HG03571 (cell line): ENCODE measurements around the gene NPAS4.
"Not testable (repeated sequence)": the region's sequence is repeated elsewhere in the genome, so short reads cannot be mapped to it uniquely, and the experiment has no call there.

Experiments
- ATAC-seq: cut with Tn5 transposase; IDR thresholded peaks from one replicate; pipeline ENCODE4 v1.9.1; 2021; ENCODE audit not compliant: unreplicated experiment

The NPAS4 gene

GRCh38 chr11:66420671-66421476 is at the start of gene NPAS4:
NPAS4 (plus strand) TSS chr11:66421035; CDS start chr11:66421180, 145 bp downstream.
- no peak for ATAC-seq

- ATAC-seq, result peak; percentile 55
Measured at GRCh38 chr11:66371627-66372415, 49.0 kb upstream of the NPAS4 start, which contains the start of gene SLC29A2. SLC29A2 (minus strand) TSS chr11:66371760; CDS start chr11:66371591, 169 bp downstream.

GRCh38 chr11:66373265-66373664 is 47.6 kb upstream of the NPAS4 start:
- ATAC-seq, result no peak

GRCh38 chr11:66373690-66374287 is 47.0 kb upstream of the NPAS4 start:
- ATAC-seq, result not testable (repeated sequence)

GRCh38 chr11:66380264-66380663 is 40.6 kb upstream of the NPAS4 start:
- not testable (repeated sequence) for ATAC-seq

GRCh38 chr11:66384316-66384715 is 36.5 kb upstream of the NPAS4 start:
- ATAC-seq, result not testable (repeated sequence)

GRCh38 chr11:66386171-66387069 is 34.4 kb upstream of the NPAS4 start:
- ATAC-seq, result no peak

- ATAC-seq, result no peak
Measured at GRCh38 chr11:66388780-66389386, 32.0 kb upstream of the NPAS4 start.

- no peak for ATAC-seq
Measured at GRCh38 chr11:66391322-66391721, 29.5 kb upstream of the NPAS4 start.

- no peak for ATAC-seq
Measured at GRCh38 chr11:66393954-66394353, 26.9 kb upstream of the NPAS4 start.

- no peak for ATAC-seq
Measured at GRCh38 chr11:66407651-66408050, 13.2 kb upstream of the NPAS4 start.

GRCh38 chr11:66408488-66409214 is 12.2 kb upstream of the NPAS4 start:
- ATAC-seq, result peak; percentile 42

GRCh38 chr11:66409226-66409625 is 11.6 kb upstream of the NPAS4 start:
- no peak for ATAC-seq

GRCh38 chr11:66410191-66410590 is 10.6 kb upstream of the NPAS4 start:
- no peak for ATAC-seq

- no peak for ATAC-seq
Measured at GRCh38 chr11:66411323-66411722, 9.5 kb upstream of the NPAS4 start.

GRCh38 chr11:66412110-66412509 is 8.7 kb upstream of the NPAS4 start:
- no peak for ATAC-seq

- ATAC-seq, result no peak
Measured at GRCh38 chr11:66413167-66413566, 7.7 kb upstream of the NPAS4 start.

GRCh38 chr11:66414120-66414934 is 6.5 kb upstream of the NPAS4 start:
- no peak for ATAC-seq

GRCh38 chr11:66415423-66415822 is 5.4 kb upstream of the NPAS4 start:
- ATAC-seq, result no peak
